Metanephros (tissue), 2 donors: ENCODE results near the gene RPS6KB1. TPM values are rescaled to one million over a fixed set of nuclear protein-coding genes. Genes with fewer than 3 reads are reported as not detected.

Source experiments
- small RNA-seq: library from RNA; depleted of rRNA; stranded (forward); fragments of <200 nt; gene quantifications from one replicate; pipeline ENCODE3, GENCODE V24; 2014; ENCODE audit warnings: low replicate concordance
- total RNA-seq: library from RNA; depleted of rRNA; stranded (reverse); fragments of >200 nt; gene quantifications from one replicate; pipeline ENCODE4 v1.2.3, GENCODE V29; 2014

Gene RPS6KB1
- total RNA-seq, result 34.2 TPM

GRCh38 chr17:59892924-59893675 is at the start of gene RPS6KB1, which contains the start of gene TUBD1:
TSS of gene RPS6KB1 (plus strand) at chr17:59893121. CDS start at chr17:59893185, 64 bp downstream.
TSS of gene TUBD1 (minus strand) at chr17:59892943. CDS start at chr17:59891002, 1,941 bp downstream.

GRCh38 chr17:59964482-59965328 is 71.8 kb downstream of the RPS6KB1 start, which contains the start of gene RNFT1:
TSS of gene RNFT1 (minus strand) at chr17:59964740. CDS start at chr17:59964663, 77 bp downstream.

Small RNAs within 50 kb of the gene (small RNA-seq; reads per million reads assigned to genes)
- gene RNU6-450P (not detected), gene RPS29P21 (not detected)

Other genes starting within 250 kb of the RPS6KB1 start
- 11.7 TPM for gene PTRH2, start 185.7 kb upstream of the RPS6KB1 start, total RNA-seq
- gene VMP1, start 185.5 kb upstream of the RPS6KB1 start, total RNA-seq, result 121 TPM
- 22.2 TPM for gene TUBD1, start 178 bp upstream of the RPS6KB1 start, total RNA-seq
- gene RNFT1, start 71.6 kb downstream of the RPS6KB1 start, total RNA-seq, result 17.7 TPM
- 23.1 TPM for gene HEATR6, start 185.8 kb downstream of the RPS6KB1 start, total RNA-seq